NT2/D1 (cell line): ENCODE results near the gene RTCA.

Experiments used
- YY1 ChIP-seq: IDR thresholded peaks from 2 replicates; pipeline ENCODE4 v1.6.1; 2011; ENCODE audit not compliant: insufficient read length, insufficient read depth
- ZNF274 ChIP-seq: IDR thresholded peaks from 2 replicates; pipeline ENCODE4 v1.6.1; 2011; ENCODE audit warnings: mild to moderate bottlenecking, low read depth, low read length

DNA sequence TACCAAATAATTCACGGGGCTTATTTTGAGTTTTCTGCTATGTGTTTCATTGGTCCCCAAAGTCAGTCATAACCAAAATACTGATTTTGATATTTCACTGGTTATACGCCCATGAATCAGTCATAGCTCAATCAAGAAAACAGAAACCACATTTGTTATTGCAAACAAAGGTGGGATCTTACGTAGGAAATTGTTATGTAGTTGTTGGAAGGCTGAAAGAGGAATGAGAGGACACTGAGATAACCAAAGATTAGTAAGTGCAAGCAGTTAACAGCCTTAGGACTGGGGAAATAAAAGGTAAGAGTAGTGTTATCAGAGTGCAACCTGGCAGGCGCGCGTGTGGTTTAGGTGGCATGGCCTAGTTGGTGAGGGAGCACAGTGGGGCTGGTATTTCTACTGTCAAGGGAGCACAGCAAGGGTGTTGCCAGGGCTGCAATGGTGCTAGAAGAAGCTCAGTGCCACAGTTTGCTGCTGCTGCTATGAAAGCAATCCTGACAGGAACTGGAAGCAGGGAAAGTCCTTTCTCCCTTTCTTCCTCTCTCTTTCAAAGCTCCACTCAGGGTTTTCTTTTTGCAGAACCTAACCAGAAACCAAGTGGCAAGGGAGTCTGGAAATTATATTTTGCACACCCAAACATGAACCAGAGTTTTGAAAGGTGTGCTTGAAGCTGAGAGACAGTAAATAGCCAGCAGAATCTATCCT lies 33.7 kb downstream of the RTCA start:
- TF ChIP-seq ZNF274: no peak
- TF ChIP-seq YY1: no peak
